DMS53 treated with DMSO at 0.1 percent for 48 hours (cell line): Measurements from ENCODE around the gene UBE2J2.

Experiments used
- DNase-seq: peaks from one replicate; lab custom pipeline; 2025; ENCODE audit not compliant: unreplicated experiment; lab: John Stamatoyannopoulos, UW

UBE2J2 gene

DNA sequence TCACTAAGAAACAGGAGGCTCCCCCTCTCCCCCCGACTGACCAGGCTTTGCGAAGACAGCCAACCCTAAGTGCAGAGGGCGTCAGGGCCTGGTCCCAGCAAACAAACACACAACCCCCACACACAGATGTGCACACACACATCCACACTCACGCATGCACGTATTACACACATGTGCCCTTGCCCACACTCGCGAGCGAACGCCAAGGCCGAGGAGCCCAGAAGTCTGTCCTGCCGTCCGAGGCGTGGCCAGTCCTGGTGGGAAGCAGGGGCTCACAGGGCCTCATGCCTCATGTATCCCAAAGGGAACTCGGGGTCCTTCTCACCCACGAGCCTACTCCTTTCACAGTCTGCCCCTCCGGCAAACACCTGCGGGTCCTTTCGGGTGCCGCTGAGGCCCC is 43.9 kb downstream of the UBE2J2 start:
- DNase-seq: no peak

DNA sequence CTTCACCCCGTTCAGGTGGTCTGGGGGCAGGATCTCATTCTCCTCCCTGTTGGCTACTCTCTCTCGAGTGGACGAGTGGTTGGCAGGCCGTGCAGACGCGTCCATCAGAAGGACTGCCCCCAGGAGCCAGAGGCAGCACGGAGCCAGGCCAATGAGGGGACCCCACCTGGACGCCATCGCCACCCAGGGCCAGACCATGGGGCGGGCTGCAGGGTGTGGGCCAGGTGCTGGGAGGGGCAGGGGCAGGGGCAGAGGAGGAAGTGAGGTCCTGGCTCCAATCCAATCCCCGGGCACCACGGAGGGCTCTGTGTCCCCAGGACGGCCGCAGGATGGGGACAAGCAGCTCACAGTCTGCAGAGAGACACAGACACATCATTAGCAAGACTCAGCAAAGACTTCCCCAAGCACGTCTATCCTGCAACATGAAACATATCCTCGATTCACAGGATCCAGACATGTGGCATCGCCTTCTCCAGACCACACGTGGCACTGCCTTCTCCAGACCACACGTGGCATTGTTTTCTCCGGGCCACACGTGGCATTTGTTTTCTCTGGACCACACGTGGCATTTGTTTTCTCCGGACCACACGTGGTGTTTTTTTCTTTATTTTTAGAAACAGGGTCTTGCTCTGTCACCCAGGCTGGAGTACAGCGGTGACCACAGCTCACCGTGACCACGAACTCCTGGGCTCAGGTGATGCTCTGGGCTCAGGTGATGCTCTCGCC is 44.9 kb downstream of the UBE2J2 start:
- no peak for DNase-seq

DNA sequence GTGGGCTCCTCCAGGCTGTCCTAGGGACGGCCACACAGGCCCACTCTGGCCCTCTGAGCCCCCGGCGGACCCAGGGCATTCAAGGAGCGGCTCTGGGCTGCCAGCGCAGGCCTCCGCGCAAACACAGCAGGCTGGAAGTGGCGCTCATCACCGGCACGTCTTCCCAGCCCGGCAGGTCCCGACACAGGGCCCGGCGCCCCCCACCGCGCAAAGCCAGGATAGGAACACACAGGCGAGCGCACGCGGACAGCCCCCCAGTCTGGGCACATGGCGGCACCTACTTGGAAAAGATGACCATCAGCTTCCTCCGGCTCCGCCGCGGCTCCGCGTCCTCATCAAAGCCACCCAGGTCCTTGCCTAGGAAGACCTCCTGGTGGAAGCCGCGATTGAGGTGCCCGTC is 45.5 kb downstream of the UBE2J2 start:
- no peak for DNase-seq

DNA sequence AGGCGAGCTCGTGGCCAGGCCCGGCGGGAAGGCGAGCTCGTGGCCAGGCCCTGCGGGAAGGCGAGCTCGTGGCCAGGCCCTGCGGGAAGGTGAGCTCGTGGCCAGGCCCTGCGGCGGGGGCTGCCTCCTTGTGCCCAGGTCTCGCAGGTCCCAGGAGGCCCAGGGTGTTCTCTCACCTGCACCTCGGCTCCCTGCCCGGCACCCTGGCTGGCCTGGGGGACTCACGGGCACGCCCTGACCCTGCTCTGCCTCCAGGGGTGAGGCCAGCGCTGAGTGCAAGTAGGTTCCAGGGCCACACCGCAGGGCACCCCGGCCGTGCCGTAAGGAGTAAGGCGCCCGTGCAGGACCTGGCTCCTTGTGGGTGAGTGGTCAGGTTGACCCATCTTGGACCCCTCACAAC is 46.3 kb downstream of the UBE2J2 start:
- DNase-seq: no peak

DNA sequence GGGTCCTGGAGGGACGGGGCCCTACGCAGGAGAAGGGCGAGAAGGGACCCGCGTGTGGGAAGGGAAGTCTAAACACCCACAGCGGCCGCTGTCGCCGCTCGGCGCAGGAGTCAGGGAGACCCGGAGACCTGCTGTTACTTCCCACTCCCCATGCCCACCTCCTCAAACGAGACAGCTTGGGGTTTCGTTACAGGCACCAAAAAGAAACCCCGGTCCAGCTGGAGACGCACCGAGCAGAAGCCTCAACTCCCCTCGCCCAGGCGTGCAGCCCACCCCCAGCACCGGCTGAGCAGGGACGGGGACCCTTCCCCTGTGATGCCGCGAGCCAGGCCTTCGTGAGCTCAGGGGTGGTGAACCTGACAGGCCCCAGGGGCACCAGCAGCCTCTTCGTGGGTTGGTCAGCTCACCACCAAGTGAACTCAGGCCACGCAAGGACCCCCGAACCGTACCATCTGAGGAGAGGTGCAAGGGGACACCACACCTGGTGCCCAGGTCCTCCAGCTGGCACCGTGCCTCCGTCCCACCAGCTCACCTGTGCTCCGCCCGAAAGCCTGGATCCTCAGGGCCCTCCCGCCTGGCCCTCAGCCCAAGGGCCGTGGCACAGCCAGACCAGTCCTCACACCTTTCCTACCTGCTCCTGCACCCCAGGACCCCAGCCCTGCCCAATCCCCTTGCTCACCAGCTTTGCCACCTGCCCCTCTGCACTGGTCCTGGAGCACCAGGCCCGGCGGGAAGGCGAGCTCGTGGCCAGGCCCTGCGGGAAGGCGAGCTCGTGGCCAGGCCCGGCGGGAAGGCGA is 46.9 kb downstream of the UBE2J2 start:
- DNase-seq: no peak

DNA sequence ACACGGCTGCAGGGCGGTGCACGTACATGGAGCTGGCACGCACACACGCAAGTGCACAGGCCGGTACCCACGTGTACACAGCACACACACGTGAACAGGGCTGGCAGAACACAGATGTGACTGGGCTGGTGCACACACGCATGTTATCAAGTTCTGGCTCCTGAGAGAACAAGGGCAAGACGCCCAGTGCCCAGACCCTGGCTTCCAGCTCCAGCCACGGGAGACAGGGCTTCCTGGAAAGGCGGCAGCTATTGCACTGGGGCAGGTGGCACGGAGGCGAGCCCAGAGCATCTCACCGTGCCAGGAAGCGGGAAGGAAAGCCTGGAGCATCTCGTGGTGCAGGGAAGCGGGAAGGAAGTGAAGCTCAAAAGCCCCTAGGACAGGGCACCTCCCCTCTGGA is 47.7 kb downstream of the UBE2J2 start:
- DNase-seq: no peak

DNA sequence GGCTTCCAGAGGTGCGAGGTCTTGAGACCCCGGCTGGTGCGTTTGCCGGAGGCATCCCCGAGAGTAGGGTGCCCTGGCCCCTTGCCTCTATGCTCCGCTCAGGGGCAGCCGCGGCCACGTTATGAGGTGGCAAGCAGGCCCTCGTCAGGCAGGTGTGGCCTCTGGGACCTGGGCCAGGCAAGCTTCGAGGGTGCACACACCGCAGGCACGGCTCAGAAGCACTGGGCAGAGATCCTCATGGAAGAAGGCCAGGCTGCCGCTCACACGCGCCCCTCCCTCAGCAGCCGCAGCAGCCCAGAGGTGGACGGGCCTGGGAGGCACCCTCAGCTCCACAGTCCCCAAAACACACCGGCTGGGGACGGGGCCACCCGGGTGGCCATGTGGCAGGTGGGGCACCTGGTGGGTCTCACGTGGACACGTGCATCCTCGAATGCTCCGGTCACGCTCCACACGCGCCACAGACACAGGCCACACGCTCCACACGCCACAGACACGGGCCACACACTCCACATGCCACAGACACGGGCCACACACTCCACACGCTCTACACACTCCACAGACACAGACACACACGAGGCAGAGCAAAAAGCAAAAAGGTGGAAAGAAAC is 48.3 kb downstream of the UBE2J2 start:
- DNase-seq: no peak

DNA sequence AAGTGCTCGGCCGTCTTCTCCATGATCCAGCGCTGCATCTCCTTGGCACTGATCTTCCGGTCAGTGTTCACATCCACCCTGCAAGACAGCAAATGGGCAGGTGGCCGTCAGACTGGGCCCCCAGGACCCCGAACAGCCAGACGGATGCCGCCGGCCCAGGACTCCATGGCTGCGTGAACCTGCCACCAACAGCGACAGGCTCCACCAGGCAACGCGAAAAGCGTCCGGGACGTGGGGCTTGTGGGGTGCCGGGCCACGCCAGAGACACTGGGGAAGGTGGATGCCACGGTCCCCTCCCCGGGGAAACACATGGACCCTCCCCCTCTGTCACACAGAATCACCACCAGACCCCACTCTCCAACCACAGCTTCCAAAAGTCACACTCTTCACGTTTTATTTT is 49.8 kb downstream of the UBE2J2 start:
- no peak for DNase-seq

DNA sequence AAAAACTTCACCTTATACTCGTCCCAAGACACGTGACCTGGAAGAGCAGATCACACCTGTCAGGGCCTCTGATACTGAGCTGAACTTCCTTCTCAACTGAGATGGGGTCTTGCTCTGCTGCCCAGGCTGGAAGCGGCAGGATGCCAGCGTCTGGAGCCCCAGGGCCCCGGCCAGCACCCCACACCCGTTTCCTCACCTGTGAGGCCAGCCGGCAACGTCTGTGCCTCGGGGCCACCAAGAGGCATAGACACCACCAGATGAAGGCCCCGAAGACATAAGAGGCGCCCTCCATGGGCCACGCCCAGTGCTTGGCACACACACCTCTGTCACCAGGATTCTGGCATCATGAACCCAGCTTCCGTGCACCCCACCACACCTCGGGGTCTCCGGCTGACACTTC is 50.3 kb downstream of the UBE2J2 start:
- no peak for DNase-seq

DNA sequence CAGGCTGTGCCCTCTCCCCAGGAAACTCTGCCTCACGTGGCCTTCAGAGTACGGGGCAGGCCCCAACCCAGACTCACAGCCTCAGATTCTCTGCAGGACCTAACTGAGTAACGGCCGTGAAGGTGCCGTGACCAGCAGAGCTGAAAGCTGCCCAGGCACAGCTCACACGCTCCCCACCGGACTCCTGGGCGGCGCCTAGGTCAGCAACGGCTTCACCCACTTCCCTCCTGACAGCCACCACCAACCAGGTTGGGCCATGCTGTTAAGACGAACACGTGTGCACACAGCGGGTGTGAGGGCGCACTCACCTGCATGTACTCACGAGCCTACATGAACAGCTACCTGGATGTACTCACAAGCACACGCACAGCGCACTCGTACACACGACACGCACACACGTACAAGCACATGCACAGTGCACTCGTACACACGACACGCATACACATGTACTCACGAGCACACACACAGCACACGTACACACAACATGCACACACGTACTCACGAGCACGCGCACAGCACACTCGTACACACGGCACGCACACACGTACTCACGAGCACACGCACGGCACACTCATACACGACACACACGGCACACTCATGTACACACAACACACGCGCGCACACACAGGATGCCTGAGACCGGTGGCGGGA is 51.0 kb downstream of the UBE2J2 start:
- no peak for DNase-seq

DNA sequence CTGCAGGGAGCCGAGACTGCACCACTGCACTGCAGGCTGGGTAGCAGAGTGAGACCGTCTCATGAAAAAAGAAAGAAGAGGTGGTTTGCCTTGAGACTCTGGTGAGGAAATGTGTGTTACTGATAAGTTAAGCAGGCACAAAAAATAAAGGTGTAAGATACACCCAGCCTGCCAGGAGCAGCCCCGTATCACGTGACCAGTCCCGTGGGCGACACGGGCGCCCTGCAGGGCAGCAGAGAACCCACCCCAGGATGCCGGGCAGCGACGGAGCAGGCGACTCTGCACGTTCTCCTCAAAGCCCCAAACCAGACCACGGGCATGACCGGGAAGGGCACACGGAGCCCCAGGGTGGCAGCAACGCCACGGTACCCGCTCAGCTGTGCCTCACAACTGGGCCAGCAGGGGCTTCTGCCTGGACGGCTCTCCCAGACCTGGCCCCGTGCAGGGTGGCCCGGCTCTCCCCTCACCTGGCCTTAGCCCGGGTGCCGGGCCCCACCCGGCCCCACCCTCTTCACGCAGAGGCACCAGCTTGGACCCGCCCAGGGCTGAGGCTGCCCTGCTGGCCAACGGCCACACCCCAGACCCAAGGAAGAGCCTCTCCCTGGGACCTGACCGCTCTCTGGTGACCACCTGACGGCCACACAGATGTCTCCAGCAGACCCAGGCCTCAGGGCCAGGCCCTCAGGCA is 51.6 kb downstream of the UBE2J2 start:
- DNase-seq: no peak

DNA sequence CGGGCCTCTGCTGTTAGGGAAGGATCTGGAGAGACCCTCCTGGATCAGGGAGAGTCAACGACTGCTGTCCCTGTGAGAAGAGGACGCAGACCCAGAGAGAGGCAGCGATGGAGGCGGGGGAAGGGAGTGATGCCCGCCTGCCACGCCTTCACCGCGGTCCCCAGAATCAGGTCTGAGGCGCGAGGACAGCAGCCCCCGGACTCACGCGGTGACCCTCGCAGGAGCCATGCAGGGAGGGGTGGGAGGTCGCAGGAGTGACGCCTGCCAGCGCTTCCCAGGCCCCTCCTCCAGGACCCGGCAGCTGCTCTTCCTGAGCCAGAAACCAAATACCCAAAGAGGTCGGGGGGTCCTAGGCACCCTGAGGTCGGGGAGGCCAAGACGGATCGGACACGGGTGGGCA is 53.5 kb downstream of the UBE2J2 start:
- DNase-seq: no peak

DNA sequence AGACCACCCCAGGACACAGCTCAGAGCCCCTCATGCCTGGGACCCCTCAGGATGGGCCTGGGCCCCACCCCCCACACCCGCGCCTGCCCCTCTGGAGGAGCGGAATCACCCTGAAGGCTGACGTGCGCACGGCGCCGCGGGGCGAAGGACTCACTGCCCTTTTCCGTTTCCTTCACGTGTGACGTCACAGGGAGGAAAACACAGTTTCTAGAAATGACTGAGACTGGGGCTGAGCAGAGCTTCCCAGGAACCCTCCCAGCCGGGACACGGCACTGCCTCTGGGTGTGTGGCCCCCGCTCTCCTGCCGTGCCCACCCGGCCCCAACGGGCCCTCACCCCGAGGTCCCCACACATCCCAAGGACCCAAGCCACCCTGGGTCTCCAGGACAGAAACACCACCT is 54.3 kb downstream of the UBE2J2 start:
- no peak for DNase-seq

DNA sequence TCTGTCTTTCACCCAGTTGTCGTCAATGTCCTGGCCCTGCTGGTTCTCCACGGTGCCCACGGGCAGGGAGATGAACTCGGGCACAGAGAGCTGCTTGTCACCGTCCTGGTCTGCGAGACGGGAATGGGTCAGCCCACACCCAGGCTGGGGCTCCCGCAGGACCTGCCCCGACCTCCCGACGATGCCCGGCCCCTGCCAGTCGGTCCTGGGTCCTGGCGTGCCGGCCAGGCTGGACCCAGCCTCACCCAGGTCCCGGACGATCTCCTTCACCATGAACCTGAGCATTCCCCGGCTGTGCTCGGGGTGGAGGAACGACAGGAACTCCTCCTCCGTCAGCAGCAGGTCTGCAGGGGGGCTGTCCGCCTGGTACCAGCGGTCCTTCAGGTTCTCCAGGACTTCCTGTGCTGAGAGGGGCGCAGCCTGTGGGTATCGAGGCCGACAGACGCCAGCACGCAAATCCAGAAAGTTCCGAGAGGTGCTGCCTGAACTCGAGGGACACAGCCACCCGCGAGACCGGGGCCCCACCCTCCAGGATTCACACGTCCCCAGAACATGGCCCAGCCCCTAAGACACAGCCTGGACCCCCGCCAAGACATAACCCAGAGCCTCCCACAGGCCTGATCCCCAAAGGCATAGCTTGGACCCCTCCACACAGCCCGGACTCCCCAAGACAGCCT is 55.0 kb downstream of the UBE2J2 start:
- no peak for DNase-seq

DNA sequence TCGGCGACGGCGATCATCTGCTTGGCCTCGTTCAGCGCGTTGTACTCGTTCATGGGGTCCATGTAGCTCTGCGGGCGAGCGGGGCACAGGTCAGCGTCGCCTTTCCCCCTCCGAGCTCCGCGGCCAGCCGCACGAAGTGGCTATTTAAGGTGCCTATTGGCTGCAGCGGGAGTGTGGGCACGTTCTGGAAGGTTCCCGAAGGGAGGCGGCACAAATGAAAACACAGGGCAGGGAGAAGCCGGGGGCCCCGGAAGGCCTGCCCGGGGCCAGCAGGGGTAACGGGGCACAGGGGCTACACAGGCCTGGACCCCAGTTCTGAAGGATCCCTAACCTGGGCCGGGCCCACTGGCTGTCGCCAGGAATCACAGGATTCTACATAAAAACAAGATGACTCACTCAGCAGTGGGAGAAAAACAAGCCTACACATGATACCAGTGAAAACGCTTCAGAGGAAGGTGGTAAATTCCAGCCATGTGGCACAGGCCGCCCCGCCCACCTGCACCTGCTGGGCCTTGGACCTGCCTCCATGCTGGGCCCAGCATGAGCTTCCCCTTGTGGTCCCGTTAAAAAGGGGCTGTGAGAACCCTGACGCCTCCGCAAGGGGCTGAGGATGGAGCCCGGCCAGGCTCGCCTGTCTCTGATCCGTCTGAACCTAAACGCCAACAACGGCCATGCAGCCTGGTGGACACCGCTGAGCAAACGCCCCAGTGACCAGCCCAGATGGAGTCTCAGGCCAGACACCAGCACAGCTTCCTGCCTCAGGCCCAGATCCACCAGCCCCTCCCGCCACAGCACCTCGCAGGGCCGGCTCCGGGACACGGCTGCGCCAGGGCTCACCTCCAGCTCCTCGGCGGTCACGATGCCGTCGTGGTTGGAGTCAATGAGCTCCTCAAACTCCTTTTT is 55.8 kb downstream of the UBE2J2 start:
- peak; percentile 26 for DNase-seq

DNA sequence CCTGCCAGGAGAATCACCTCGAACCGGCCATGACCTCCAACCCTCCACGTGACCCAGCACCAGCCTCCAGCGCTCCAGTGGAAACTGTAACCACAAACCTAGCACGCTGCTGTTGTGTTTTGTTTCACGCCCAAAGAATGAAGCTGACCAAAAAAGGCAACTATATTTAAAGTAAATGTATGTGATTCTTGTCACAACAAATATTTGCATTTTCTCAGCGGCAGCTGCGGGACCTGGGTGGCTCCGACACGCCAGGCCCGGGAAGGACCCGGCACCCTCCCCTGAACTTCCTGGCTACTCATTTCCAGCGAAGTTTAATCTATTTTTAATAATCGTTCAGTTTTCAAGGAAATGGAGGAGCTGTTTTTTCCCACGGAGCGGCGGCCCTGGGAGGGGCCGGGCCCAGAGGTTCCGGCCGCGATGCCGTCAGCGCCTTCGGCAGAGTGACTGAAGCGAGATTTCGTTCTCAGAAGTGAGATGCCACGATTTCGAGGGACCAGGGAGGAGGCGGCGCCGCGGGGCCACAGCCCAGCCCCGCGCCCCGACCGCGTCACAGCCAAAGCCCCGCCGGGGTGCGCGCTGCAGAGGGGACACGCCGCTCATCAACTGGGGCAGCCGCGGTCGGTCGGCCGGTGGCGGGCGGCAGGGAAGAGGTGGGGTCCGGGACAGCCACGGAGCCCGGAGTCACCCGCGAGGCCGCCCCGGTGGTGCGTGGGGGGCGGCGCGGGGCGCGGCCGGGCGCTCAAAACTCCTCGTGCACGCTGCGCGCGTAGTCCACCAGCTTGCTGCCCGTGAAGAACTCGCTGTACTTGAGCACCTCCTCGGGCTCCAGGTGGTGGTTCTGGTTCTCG is 56.7 kb downstream of the UBE2J2 start:
- DNase-seq: no peak

DNA sequence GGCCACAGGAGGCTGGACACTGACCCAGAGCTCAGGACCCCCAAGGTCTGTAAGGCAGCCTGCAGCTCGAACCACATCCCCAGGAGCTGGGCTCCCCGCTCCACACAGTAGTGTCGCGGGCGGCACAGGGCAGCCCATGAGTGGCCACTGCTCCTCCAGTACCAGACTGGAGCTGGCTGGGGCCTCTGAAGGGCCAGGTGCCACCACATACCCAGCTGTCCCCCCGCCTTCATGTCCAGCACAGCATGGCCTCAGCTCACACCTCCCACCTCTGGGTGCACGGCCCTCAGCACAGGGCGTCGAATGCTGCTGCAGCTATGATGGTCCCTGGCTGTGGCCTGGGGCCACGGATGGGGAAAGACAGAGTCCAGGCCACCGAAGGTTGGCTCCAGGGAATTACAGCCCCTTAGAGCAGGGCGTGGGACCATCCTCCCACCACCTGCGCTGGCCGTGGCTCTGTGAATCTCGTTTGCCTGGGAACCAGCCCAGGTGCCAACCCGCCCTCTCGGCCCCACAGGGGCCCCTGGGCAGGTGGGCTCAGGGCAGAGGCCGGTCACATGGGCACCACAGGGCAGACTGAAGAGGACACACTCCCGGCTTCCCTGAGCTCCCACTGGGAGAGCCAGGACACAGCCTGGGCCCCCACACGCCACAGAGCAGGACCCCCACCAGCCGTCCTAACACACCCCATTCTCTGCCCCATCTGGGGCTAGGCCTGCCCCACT is 57.6 kb downstream of the UBE2J2 start:
- no peak for DNase-seq

DNA sequence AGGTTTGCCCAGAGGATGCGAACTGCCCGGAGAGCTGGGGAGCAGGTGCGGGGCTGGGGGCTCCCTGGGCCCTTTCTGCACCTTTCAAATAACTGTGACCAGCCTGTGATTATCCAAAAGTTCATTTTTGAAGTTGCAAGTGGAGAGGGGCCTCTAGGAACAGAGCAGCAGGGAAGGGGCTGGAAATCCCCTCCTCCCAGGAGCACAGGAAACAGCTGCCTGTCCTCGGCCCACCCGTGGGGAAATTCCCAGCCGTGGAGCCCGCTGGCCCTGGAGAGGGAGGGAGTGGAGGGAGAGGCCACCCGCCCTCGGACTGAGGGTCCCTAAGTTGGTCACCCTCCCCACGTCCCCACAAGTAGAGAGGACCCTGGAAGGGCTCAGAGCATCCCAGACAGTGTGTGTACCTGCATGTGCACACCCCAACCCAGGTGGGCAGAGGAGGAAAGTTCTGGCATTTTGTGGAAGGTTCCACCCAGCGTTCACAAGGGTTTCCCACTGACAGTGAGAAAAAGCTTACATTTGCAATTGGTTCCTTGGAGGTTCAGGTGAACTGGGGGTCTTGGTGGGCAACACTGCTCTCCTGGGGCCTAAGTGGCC is 58.5 kb downstream of the UBE2J2 start:
- no peak for DNase-seq
